Stimulated activated effector memory CD8-positive, alpha-beta T cell treated with anti-CD3 and anti-CD28 coated beads, Interleukin-12 subunit alpha, Interleukin-12 subunit beta, amount 100 ng/mL, for 72 hours (primary cell): Measurements from ENCODE around the gene CARD9.
"Not testable (repeated sequence)": the region's sequence is repeated elsewhere in the genome, so short reads cannot be mapped to it uniquely, and the experiment has no call there.

Source experiments
- ATAC-seq: fragments of 150-1000 bp; cut with Tn5 transposase; 2 replicates; pipeline ENCODE4 v1.10.0; 2021
- DNase-seq, 2 donors: peaks; one replicate each; pipeline ENCODE4 v3.0.0; 2021 to 2022; ENCODE audit warnings: low spot score in 2 of 2
- H3K27ac Mint-ChIP-seq: one replicate; pipeline ENCODE4 v1.8.0; 2022; ENCODE audit warnings: mild to moderate bottlenecking, mixed read lengths
- H3K36me3 Mint-ChIP-seq: one replicate; pipeline ENCODE4 v1.8.0; 2022; ENCODE audit warnings: mild to moderate bottlenecking, mixed read lengths
- H3K4me1 Mint-ChIP-seq: one replicate; pipeline ENCODE4 v1.8.0; 2022; ENCODE audit warnings: mixed read lengths
- H3K4me3 Mint-ChIP-seq: one replicate; pipeline ENCODE4 v1.8.0; 2022; ENCODE audit warnings: mild to moderate bottlenecking, mixed read lengths
- H3K9me3 Mint-ChIP-seq: one replicate; pipeline ENCODE4 v1.8.0; 2022; ENCODE audit warnings: mixed read lengths

CARD9 gene

DNA sequence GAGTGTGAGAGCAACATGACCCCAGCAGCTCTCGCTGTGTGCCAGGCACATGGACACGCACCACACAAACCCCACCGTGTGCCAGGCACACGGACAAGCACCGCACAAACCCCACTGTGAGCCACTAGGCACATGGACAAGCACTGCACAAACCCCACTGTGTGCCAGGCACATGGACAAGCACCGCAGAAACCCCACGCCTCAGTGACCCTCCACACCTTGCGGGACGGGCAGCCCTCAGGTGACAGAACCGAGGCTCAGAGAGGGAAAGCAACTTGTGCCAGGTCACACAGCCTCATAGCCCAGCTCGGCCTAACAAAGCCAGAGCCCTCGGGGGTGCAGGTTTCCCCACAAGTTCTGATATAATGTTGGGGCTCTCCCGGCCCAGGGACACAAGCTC, 48.1 kb downstream of the CARD9 start:
- peaks cover 6% of the 10 kb centered on the region for H3K4me1 Mint-ChIP-seq
- H3K36me3 Mint-ChIP-seq: no peaks in the 10 kb centered on the region
- DNase-seq (no peak), ATAC-seq (no peak)
- H3K27ac Mint-ChIP-seq: no peak overlapping the region
- H3K4me3 Mint-ChIP-seq: no peak overlapping the region
- no peaks in the 10 kb centered on the region for H3K9me3 Mint-ChIP-seq

DNA sequence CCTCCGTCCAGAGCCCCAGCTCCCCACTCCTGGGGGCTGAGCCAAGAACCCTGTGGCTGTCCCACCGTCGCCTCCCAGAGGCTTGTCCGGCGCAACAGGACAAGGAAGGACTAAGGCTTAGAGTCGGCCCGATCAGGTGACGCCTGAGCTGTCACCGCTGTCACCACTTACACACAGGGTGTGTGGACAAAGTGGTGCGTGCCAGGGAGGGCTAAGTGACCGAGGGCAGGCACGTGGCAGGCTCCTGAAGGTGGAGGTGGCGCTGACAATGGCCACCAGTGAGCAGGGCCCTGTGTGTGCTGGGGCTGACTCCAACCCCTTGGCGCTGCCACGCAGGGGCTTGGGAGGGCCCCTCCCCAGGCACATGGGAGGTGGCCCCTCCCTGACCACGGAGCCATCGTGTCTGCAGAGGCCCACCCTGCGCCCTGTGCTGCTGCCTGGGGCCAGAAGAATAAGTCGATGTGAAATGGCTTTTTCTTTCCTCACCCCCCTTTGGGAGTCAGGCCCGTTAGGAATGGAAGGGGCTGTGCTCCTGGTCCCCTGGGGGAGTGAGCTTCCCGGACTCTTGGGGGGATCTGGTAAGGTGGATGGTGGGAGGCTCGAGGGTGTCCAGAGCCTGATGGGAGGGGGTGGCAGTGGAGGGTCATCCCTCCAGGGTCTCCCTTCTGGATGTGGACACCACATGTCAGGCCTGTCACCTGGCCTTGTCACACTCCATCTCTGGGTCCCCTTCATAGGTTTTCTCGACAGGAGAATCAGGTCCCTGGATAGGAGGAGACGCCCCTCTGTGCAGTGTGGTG, 48.8 kb downstream of the CARD9 start:
- no peak for DNase-seq
- H3K27ac Mint-ChIP-seq: no peak overlapping the region
- ATAC-seq: no peak
- peaks cover 6% of the 10 kb centered on the region for H3K4me1 Mint-ChIP-seq
- H3K36me3 Mint-ChIP-seq: no peaks in the 10 kb centered on the region
- no peak overlapping the region for H3K4me3 Mint-ChIP-seq
- H3K9me3 Mint-ChIP-seq: no peaks in the 10 kb centered on the region

DNA sequence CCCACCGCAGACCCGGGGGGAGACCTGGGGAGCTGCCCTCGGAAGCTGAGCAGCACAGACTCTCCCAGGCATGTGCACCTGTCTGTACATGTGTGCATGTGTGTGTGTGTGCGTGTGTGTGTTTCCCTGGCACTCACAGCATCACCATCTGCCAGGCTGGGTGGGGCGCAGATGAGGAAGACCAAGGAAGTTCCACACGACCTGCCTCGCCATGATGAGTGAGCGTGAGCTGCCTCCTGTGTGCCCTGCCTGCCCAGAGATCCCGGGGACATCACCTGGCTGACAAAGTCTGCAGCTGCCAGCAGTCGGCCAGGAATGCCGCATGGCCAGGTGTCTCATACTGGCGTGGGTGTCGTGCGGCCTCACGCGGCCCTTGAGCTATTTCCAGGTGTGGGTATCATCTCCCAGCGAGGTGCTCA, 50.1 kb downstream of the CARD9 start:
- DNase-seq: no peak
- Mint-ChIP-seq H3K27ac (no peak overlapping the region), H3K36me3 (no peaks in the 10 kb centered on the region), H3K4me1 (no peaks in the 10 kb centered on the region), H3K9me3 (no peaks in the 10 kb centered on the region), H3K4me3 (no peak overlapping the region)
- ATAC-seq: no peak

DNA sequence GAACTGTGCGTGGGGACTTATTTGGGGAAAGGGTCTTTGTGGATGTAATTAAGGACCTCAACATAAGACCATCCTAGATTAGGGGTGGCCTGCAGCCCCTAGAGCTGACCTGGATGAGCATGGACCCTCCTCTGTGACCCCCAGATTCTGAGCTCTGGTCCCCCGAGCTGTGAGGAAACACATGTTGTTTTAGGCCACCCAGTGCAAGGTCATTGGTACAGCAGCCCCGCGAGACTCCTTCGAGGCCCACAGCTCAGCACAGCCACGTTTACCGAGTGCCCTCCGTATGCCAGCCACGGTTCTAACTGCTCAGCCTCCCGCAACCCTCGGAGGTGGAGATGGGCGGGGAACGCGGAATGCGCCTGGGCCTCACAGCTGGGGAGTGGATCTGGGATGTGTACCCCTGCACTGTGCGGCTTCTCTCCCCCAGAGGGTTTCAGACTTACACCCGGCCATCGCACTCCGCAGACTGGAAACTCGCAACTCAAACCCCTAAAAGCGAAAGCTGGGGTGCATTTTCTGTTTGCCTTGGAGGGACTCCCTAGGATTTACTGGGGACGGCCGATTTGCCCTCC, 50.6 kb downstream of the CARD9 start:
- Mint-ChIP-seq H3K4me1 (no peaks in the 10 kb centered on the region), H3K36me3 (no peaks in the 10 kb centered on the region), H3K27ac (no peak overlapping the region), H3K9me3 (no peaks in the 10 kb centered on the region), H3K4me3 (no peak overlapping the region)
- DNase-seq: no peak
- ATAC-seq: no peak

DNA sequence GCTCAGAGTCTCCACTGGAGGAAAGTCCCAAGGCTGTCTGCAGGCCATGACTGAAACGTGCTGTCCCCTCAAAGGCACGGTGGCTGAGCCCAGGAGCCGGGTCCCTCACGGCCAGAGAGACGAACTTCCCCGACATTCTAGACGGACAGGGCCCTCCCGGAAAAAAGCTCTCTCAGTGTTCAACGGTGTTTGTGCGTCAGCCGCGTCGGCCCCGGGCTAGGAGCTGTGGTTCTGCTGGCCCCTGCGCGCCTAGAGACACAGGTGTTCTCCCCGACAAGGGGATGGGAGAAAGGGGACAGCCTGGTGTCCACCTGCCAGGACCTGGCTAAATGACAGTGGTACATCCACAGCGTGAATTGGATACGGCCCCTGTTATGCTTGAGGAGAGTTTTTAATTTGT, 51.9 kb downstream of the CARD9 start:
- peaks cover 11% of the 10 kb centered on the region for H3K4me1 Mint-ChIP-seq
- H3K36me3 Mint-ChIP-seq: peaks cover 2% of the 10 kb centered on the region
- no peak overlapping the region for H3K4me3 Mint-ChIP-seq
- H3K27ac Mint-ChIP-seq: no peak overlapping the region
- ATAC-seq (no peak), DNase-seq (no peak)
- H3K9me3 Mint-ChIP-seq: no peaks in the 10 kb centered on the region

DNA sequence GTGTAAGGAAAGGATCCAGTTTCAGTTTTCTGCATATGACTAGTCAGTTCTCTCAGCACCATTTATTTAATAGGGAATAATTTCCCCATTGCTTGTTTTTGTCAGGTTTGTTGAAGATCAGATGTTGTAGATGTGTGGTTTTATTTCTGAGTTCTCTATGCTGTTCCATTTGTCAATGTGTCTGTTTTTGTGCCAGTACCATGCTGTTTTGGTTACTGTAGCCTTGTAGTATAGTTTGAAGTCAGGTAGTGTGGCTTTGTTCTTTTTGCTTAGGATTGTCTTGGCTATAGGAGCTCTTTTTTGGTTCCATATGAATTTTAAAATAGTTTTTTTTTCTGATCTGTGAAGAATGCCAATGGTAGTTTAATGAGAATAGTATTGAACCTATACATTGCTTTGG, 52.5 kb downstream of the CARD9 start:
- H3K27ac Mint-ChIP-seq, H3K4me3 Mint-ChIP-seq: not testable (repeated sequence)

DNA sequence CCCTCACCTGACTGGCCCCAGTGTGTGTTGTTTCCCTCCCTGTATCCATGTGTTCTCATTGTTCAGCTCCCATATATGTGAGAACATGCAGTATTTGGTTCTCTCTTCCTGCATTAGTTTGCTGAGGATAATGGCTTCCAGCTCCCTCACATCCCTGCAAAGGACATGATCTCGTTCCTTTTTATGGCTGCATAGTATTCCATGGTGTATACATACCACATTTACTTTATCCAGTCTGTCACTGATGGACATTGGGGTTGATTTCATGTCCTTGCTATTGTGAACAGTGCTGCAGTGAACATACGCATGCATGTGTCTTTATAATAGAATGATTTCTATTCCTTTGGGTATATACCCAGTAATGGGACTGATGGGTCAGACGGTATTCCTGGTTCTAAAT, 53.5 kb downstream of the CARD9 start:
- not testable (repeated sequence) for DNase-seq, H3K27ac Mint-ChIP-seq, H3K4me3 Mint-ChIP-seq, ATAC-seq, H3K9me3 Mint-ChIP-seq
- H3K4me1 Mint-ChIP-seq: peaks cover 27% of the 10 kb centered on the region
- peaks cover 14% of the 10 kb centered on the region for H3K36me3 Mint-ChIP-seq

More for the DNA sequence above, 52.5 kb downstream of the CARD9 start:
- H3K9me3 Mint-ChIP-seq, H3K36me3 Mint-ChIP-seq, DNase-seq, ATAC-seq: not testable (repeated sequence)
- H3K4me1 Mint-ChIP-seq: peaks cover 17% of the 10 kb centered on the region

DNA sequence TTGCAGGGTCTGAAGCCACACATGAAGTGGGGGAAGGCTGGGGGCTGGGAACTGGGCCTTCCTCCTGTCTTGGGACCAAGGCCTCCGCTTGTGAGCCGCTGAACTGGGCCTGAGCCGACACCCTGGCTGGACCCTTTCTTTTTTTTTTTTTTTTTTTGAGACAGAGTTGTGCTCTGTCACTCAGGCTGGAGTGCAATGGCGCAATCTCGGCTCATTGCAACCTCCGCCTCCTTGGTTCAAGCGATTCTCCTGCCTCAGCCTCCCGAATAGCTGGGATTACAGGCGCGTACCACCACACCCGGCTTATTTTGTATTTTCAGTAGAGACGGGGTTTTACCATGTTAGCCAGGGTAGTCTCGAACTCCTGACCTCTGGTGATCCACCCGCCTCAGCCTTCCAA, 54.2 kb downstream of the CARD9 start:
- DNase-seq, H3K4me3 Mint-ChIP-seq, H3K27ac Mint-ChIP-seq, ATAC-seq: not testable (repeated sequence)
- peaks cover 27% of the 10 kb centered on the region for H3K4me1 Mint-ChIP-seq
- peaks cover 12% of the 10 kb centered on the region for H3K9me3 Mint-ChIP-seq
- H3K36me3 Mint-ChIP-seq: peaks cover 14% of the 10 kb centered on the region

DNA sequence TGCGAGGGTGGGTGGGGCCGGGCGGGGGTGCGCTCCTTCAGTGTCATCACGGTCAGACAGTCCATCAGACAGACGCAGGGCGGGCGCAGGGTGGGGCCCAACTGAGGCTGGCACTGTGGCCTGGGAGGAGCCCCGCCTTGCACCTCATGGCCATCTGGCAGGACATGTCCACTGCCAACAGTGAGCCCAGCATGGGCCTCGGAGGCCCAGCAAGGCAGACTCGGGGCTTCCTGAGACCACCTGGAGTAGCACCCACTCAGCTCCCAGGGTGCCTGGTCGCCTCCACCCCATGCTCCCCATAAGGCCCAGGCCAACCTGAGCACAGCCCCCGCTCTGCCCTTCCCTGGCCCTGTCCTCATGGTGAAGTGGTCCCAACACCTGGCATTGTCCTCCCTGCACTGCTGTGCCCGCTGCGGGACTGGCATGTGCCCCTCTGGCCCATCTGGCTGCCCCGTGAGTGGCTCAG, 54.7 kb downstream of the CARD9 start:
- H3K4me3 Mint-ChIP-seq: no peak overlapping the region
- peaks cover 12% of the 10 kb centered on the region for H3K9me3 Mint-ChIP-seq
- H3K27ac Mint-ChIP-seq: no peak overlapping the region
- H3K36me3 Mint-ChIP-seq: peaks cover 14% of the 10 kb centered on the region
- H3K4me1 Mint-ChIP-seq: peaks cover 27% of the 10 kb centered on the region
- DNase-seq (no peak), ATAC-seq (no peak)

DNA sequence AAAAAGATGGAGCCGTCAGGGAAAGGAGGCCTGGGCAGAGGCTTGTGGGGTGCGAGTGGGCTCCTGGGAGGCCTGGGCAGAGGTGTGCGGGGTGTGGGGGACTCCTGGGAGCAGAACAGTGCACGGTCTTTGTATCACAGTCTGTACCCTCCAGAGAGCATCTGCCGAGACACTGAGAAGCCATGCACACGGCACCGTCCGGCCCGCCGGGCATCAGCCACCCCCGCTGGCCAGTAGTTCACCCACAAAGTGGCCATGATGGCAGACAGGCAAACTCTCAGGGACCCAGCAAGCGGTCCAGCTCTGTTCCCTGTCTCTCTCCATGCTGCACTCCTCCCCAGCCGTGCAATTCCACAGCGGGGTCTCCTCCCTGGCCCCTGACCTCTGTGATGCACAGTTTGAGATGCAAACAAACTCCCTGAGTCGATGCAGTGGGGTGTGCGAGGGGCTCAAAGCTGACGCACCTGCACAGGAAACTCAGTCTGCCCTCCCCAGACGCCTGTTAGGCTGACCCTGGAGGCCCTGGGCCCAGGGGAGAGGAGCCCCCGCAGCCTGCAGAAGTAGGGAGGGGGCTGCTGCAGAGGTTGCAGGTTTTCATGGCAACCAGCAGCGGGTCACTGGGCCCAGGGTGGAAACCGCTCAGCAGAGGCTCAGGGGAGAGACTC, 55.2 kb downstream of the CARD9 start:
- ATAC-seq (no peak), DNase-seq (no peak)
- Mint-ChIP-seq H3K36me3 (peaks cover 14% of the 10 kb centered on the region), H3K9me3 (peaks cover 12% of the 10 kb centered on the region), H3K4me1 (peaks cover 27% of the 10 kb centered on the region), H3K27ac (no peak overlapping the region), H3K4me3 (no peak overlapping the region)

DNA sequence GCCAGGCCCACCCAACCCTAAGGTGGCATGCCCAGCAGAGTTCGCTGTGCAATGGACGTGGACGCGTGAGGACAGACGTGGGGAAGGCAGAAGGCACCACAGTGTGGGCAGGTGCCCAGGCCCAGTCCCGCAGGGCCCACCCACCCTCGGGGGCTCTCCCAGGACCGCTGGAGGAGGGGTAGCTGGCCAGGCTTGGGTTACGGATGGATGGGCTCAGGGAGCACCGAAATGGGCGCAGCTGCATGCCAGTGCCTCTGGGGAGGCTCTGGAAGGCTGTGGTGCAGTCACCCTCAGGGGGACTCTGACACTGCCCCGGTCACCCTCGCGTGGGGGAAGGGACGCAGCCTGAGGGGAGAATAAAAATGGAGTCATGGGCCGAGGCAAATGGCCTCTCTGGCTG, 55.8 kb downstream of the CARD9 start:
- no peak overlapping the region for H3K27ac Mint-ChIP-seq
- no peak for ATAC-seq
- DNase-seq: no peak
- H3K9me3 Mint-ChIP-seq: peaks cover 12% of the 10 kb centered on the region
- H3K4me1 Mint-ChIP-seq: peaks cover 27% of the 10 kb centered on the region
- H3K4me3 Mint-ChIP-seq: no peak overlapping the region
- H3K36me3 Mint-ChIP-seq: peaks cover 14% of the 10 kb centered on the region

DNA sequence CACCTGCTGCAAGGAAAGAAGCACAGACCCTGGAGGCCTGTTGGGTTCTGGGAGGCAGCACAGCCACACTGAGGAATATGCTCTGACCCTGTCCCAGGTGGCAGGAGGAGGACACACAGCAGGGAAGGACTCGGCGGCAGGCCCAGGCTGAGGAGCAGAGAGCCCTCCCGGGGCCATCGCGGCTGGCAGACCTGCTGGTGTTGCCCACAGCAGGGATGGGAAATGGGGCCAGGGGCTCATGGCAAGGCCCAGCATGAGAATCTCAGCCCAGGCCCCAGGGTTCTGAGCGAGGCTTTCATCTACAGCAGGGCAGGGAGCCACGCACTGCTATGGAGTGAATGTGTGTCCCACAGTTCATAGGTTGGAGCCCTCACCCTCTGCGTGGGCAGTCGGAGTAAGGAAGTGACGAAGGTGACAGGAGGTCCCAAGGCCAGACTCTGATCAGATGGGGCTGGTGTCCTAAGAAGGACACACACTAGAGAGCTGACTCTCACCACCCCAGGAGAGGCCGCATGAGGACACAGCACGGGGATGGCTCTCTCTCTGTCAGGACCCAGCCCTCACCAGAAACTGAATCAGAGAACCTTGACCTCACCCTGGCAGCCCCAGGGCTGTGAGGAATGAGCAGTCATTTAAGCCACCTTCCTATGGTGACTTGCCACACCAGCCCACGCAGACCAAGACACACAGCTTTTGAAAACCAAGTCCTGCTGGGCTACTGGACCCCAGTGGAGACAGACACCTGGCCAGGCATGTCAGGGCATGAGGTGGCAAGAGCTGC, 56.4 kb downstream of the CARD9 start:
- H3K9me3 Mint-ChIP-seq: peaks cover 12% of the 10 kb centered on the region
- ATAC-seq (peak; percentile 16), DNase-seq (no peak)
- H3K27ac Mint-ChIP-seq: peak overlapping the region; percentile 96
- peaks cover 27% of the 10 kb centered on the region for H3K4me1 Mint-ChIP-seq
- H3K36me3 Mint-ChIP-seq: peaks cover 14% of the 10 kb centered on the region
- H3K4me3 Mint-ChIP-seq: peak overlapping the region; percentile 31

DNA sequence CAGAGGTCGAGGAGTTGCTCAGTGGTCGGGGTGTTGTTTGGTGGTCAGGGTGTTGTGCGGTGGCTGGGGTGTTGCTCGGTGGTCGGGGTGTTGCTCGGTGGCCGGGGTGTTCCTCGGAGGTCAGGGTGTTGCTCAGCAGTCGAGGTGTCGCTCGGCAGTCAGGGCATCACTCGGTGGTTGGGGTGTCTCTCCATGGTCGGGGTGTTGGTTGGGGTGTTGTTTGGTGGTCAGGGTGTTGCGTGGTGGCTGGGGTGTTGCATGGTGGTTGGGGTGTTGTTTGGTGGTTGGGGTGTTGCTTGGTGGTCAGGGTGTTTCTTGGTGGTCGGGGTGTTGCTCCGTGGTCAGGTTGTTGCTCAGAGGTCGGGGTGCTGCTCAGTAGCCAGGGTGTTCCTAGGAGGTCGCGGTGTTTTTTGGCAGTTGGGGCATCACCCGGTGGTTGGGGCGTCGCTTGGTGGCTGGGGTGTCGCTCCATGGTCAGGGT, 57.2 kb downstream of the CARD9 start:
- DNase-seq (no peak), ATAC-seq (peak; percentile 71)
- Mint-ChIP-seq H3K4me3 (peak overlapping the region; percentile 31), H3K36me3 (peaks cover 14% of the 10 kb centered on the region), H3K9me3 (peaks cover 12% of the 10 kb centered on the region), H3K27ac (peak overlapping the region; percentile 96), H3K4me1 (peaks cover 27% of the 10 kb centered on the region)

DNA sequence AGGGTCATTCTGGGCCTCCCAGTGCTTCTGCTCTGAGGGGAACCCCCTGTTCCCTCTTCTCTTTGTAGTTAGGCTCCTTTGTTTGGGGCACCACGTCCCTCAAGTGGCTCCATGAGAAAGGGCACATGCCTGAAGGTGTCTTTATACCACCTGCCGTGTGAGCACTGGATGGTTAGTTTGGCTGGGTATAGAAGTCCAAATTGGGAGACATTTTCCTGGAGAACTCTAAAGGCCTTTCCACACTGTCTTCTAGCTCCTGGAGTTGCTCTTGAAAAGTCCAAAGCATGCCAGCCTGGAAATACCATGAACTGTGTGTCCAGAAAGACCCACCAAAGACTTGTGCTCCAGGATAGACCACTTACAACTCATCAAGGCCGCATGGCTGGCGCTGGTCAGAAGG, 58.5 kb downstream of the CARD9 start:
- Mint-ChIP-seq H3K27ac (peak overlapping the region; percentile 96), H3K4me3 (no peak overlapping the region), H3K4me1 (peaks cover 27% of the 10 kb centered on the region), H3K36me3 (peaks cover 14% of the 10 kb centered on the region), H3K9me3 (peaks cover 12% of the 10 kb centered on the region)
- DNase-seq (no peak), ATAC-seq (no peak)

DNA sequence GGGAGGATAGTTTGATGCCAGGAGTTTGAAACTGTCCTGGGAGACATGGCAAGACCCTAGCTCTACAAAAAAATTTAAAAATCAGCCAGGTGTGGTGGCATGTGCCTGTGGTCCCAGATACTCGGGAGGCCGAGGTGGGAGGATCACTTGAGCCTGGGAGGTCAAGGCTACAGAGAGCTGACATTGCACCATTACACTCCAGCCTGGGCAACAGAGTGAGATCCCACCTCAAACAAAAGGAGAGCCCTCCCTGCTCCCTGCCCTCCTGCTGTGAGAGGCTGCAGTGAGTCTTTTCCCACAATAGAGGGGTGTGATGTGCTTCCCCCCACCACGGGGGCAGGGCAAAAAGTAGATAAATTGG, 59.4 kb downstream of the CARD9 start:
- Mint-ChIP-seq H3K9me3 (peaks cover 12% of the 10 kb centered on the region), H3K4me1 (peaks cover 27% of the 10 kb centered on the region), H3K36me3 (peaks cover 14% of the 10 kb centered on the region), H3K4me3 (no peak overlapping the region), H3K27ac (no peak overlapping the region)
- ATAC-seq (no peak), DNase-seq (no peak)
